GM23338 (cell line): Measurements from ENCODE around the gene KBTBD12.

Experiments used
- CREB1 ChIP-seq: fragments of 250-450 bp; sonication (Bioruptor Pico); IDR thresholded peaks from 2 replicates; pipeline ENCODE4 v1.5.0; 2020; ENCODE audit warnings: low read depth, mild to moderate bottlenecking, moderate library complexity
- CTCF ChIP-seq, 2 experiments: fragments of 200-600 bp in 1 of 2; sonication (generic) in 1 of 2; conservative IDR thresholded peaks; 2 replicates each; pipeline versions ENCODE4 v1.5.1 to v1.6.1; 2016 to 2017; ENCODE audit warnings: antibody characterized with exemption in 2 of 2, low read depth in 2 of 2, mild to moderate bottlenecking in 2 of 2, moderate library complexity in 1 of 2
- ETS1 ChIP-seq: IDR thresholded peaks from 2 replicates; pipeline ENCODE4 v1.6.1; 2016; ENCODE audit warnings: antibody characterized with exemption
- EZH2phosphoT487 ChIP-seq: fragments of 200-600 bp; sonication (generic); IDR thresholded peaks from one replicate; pipeline ENCODE4 v1.8.1; 2018; ENCODE audit warnings: antibody characterized with exemption; ENCODE audit not compliant: unreplicated experiment
- POLR2AphosphoS5 ChIP-seq: IDR thresholded peaks from 2 replicates; pipeline ENCODE4 v1.6.1; 2016; ENCODE audit warnings: antibody characterized with exemption, low read depth
- STAT1 ChIP-seq: IDR thresholded peaks from one replicate; pipeline ENCODE4 v1.6.1; 2016; ENCODE audit warnings: antibody characterized with exemption; ENCODE audit not compliant: unreplicated experiment

GRCh38 chr3:127905556-127905955, 9.5 kb upstream of the KBTBD12 start:
- no peak for TF ChIP-seq CTCF (conservative IDR thresholded peaks at IDR 0.05; ENCODE audit: low read depth in 2 of 2)
- no peak for TF ChIP-seq EZH2phosphoT487
- no peak for TF ChIP-seq CREB1 (CRISPR knock-in tag)
- TF ChIP-seq POLR2AphosphoS5, result no peak
- no peak for TF ChIP-seq STAT1
- TF ChIP-seq ETS1, result no peak
